ENCODE measurements around the gene ZBED2. TPM values are rescaled to one million over a fixed set of nuclear protein-coding genes. Genes with fewer than 3 reads are reported as not detected.
"Not testable (repeated sequence)": the region's sequence is repeated elsewhere in the genome, so short reads cannot be mapped to it uniquely, and the experiment has no call there.

Gene ZBED2
- 100 to 1,000 TPM; 122 to 123 TPM for total RNA-seq

DNA sequence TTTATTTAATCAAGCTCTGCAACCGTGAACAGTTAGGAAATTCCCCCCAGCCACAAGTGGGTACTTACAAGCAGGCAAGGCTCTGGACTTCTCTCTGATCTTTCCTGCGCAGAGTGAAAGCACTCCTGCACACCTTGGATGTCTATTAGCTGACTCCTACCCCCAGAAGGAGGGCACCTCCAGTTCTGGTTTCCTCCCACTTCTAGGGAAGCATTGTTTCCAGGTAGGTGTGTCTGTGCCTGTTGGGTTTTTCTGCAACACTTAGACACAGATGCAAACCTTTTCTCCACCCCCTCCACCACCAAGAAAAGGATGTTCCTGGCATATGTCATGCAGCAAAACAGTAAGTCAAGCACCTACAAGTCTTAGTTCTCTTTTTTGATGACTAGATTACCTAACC is at the start of gene ZBED2:
TSS of gene ZBED2 (minus strand) at position 115 of the 400 bp plus-strand sequence. CDS start 1,145 bp downstream, outside the sequence.
- Mint-ChIP-seq H3K36me3 (peaks cover 83% of the 10 kb centered on the region), H3K27ac (peak within 1 kb of the TSS; percentile 93), H3K4me1 (peaks cover 59% of the 10 kb centered on the region), H3K4me3 (peak within 1 kb of the TSS; percentile 89), H3K9me3 (peaks cover 3% of the 10 kb centered on the region), H3K27me3 (no peaks in the 10 kb centered on the region)
- no peak for DNase-seq

GRCh38 chr3:111639316-111639715 is 44.2 kb upstream of the ZBED2 start:
- no peak for DNase-seq
- Mint-ChIP-seq H3K36me3 (peaks cover 77% of the 10 kb centered on the region), H3K27ac (no peak overlapping the region), H3K4me1 (peaks cover 1% of the 10 kb centered on the region), H3K4me3 (no peak overlapping the region), H3K27me3 (no peaks in the 10 kb centered on the region), H3K9me3 (peaks cover 33% of the 10 kb centered on the region)

GRCh38 chr3:111636366-111636885 is 41.3 kb upstream of the ZBED2 start:
- no peak overlapping the region for H3K27ac Mint-ChIP-seq
- no peak for DNase-seq
- peaks cover 1% of the 10 kb centered on the region for H3K4me1 Mint-ChIP-seq
- H3K36me3 Mint-ChIP-seq: peaks cover 75% of the 10 kb centered on the region
- H3K4me3 Mint-ChIP-seq: no peak overlapping the region
- H3K9me3 Mint-ChIP-seq: peaks cover 15% of the 10 kb centered on the region
- H3K27me3 Mint-ChIP-seq: no peaks in the 10 kb centered on the region

GRCh38 chr3:111635403-111635802 is 40.3 kb upstream of the ZBED2 start:
- Mint-ChIP-seq H3K36me3 (peaks cover 68% of the 10 kb centered on the region), H3K4me3 (no peak overlapping the region), H3K27me3 (no peaks in the 10 kb centered on the region), H3K27ac (no peak overlapping the region), H3K9me3 (peaks cover 17% of the 10 kb centered on the region), H3K4me1 (peaks cover 5% of the 10 kb centered on the region)
- no peak for DNase-seq

DNA sequence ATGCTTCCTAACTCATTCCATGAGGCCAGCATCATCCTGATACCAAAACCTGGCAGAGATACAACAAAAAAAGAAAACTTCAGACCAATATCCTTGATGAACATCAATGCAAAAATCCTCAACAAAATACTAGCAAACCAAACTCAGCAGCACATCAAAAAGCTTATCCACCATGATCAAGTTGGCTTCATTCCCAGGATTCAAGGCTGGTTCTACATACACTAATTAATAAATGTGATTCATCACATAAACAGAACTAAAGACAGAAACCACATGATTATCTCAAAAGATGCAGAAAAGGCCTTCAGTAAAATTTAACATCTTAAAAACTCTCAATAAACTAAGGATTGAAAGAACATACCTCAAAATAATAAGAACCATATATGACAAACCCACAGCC is 35.5 kb upstream of the ZBED2 start:
- not testable (repeated sequence) for DNase-seq, H3K27ac Mint-ChIP-seq, H3K4me3 Mint-ChIP-seq, H3K4me1 Mint-ChIP-seq, H3K27me3 Mint-ChIP-seq
- Mint-ChIP-seq H3K9me3 (peaks cover 34% of the 10 kb centered on the region), H3K36me3 (peaks cover 66% of the 10 kb centered on the region)

- H3K27ac Mint-ChIP-seq, H3K4me3 Mint-ChIP-seq, H3K27me3 Mint-ChIP-seq, DNase-seq: not testable (repeated sequence)
- Mint-ChIP-seq H3K4me1 (peaks cover 15% of the 10 kb centered on the region), H3K9me3 (peaks cover 34% of the 10 kb centered on the region), H3K36me3 (peaks cover 66% of the 10 kb centered on the region)
Observed at GRCh38 chr3:111629018-111629417, 33.9 kb upstream of the ZBED2 start.

DNA sequence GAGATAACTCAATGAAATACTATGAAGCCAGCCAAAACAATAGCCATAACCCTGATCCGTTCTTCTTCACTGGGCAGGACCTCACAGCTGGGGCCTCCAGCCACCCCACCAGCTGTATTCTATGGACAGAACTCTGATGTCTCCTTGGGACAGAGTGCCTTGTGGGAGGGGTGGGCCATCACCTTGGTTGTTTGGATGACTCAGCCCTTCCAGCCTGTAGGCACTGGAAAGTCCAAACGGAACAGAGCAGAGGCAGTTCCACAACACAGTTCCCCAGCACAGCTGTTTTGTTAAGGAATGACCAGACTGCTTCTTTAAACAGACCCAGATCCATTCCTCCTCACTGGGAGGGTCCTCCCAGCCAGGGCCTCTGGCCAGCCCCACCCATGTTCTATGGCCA is 31.9 kb upstream of the ZBED2 start:
- Mint-ChIP-seq H3K9me3 (peaks cover 34% of the 10 kb centered on the region), H3K4me3 (no peak overlapping the region), H3K27ac (peak overlapping the region; percentile 4), H3K36me3 (peaks cover 53% of the 10 kb centered on the region), H3K27me3 (no peaks in the 10 kb centered on the region), H3K4me1 (peaks cover 18% of the 10 kb centered on the region)
- DNase-seq: no peak

DNA sequence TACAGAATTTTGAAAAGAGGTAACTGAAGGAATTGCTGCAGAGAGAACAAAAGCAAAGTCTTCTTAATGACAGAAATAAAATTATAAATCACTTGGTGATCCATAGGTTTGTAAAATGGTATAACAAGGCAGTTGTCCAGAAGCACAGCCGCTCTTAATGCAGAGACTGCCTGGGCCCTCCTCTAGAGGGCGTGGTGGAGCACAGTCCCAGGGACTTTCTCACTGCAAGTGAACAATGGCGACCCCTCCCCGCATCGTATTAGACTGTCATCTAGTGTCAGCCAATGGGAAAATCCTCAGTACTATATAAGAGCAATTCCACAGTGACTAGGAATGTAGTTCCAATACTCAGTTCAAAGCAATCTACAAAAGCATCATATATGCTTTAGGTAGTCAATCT is 26.4 kb upstream of the ZBED2 start:
- no peaks in the 10 kb centered on the region for H3K27me3 Mint-ChIP-seq
- H3K36me3 Mint-ChIP-seq: peaks cover 28% of the 10 kb centered on the region
- peak; percentile 41 for DNase-seq
- peaks cover 49% of the 10 kb centered on the region for H3K4me1 Mint-ChIP-seq
- no peak overlapping the region for H3K4me3 Mint-ChIP-seq
- H3K9me3 Mint-ChIP-seq: peaks cover 2% of the 10 kb centered on the region
- H3K27ac Mint-ChIP-seq: no peak overlapping the region

DNA sequence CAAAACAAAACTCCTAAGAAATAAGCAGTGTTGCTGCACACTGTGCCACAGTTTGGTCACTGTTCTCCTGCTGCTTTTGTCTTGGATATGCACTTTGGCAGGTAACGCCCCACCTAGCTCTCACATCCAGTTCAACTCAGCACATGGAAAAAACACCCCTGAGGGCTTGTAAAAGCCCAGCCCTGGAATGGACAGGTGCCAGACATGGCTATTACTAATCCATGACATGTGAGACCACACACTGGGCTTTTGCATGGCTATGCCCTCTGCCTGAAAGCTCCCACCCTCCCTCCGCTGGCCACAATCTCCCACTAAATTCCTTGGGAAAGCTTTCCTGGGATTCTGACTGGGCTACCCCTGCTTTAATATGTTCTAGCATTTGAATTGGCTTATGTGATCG is 24.7 kb upstream of the ZBED2 start:
- Mint-ChIP-seq H3K4me3 (no peak overlapping the region), H3K4me1 (peaks cover 65% of the 10 kb centered on the region), H3K27me3 (no peaks in the 10 kb centered on the region), H3K36me3 (peaks cover 34% of the 10 kb centered on the region), H3K9me3 (peaks cover 8% of the 10 kb centered on the region), H3K27ac (no peak overlapping the region)
- no peak for DNase-seq

- DNase-seq: no peak
- H3K27me3 Mint-ChIP-seq: no peaks in the 10 kb centered on the region
- H3K4me1 Mint-ChIP-seq: peaks cover 69% of the 10 kb centered on the region
- H3K9me3 Mint-ChIP-seq: peaks cover 9% of the 10 kb centered on the region
- H3K27ac Mint-ChIP-seq: peak overlapping the region; percentile 98
- H3K4me3 Mint-ChIP-seq: no peak overlapping the region
- H3K36me3 Mint-ChIP-seq: peaks cover 40% of the 10 kb centered on the region
Observed at GRCh38 chr3:111618945-111619344, 23.8 kb upstream of the ZBED2 start.

DNA sequence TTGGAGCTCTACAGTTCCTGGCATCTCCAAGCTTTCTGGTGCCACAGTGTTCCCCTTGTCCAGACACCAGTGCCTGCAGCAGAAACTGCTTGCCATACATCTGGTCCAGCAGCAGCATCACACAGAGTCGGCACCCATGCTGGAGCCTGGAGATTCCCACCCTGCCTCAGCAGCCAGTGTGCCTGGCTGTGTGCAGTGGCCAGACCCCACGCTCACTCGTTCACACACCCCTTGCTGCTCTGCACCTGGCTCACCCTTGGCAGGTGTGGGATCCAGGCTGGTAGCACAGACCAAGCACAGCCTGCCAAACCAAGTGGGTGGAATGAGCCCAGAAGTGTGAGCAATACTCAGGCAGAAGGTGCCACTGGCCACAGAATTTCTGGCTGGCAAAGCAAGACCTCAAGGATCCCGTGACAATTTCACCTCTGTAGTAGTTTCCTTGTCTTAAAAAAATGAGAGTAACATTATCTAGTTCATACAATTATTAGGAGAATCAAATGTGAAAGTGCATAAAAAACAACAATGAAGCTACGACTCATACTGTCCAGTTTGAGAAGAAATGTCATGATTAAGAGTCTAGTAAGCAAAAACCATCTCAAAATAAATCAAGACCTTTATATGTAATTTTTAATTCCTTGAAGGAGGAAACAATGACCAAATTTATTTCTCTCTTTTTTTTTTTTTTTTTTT is 22.9 kb upstream of the ZBED2 start:
- DNase-seq: no peak
- Mint-ChIP-seq H3K27ac (peak overlapping the region; percentile 98), H3K9me3 (peaks cover 9% of the 10 kb centered on the region), H3K27me3 (no peaks in the 10 kb centered on the region), H3K4me1 (peaks cover 77% of the 10 kb centered on the region), H3K36me3 (peaks cover 48% of the 10 kb centered on the region), H3K4me3 (peak overlapping the region; percentile 18)

- Mint-ChIP-seq H3K27ac (peak overlapping the region; percentile 98), H3K4me3 (no peak overlapping the region), H3K4me1 (peaks cover 82% of the 10 kb centered on the region), H3K36me3 (peaks cover 55% of the 10 kb centered on the region), H3K9me3 (peaks cover 9% of the 10 kb centered on the region), H3K27me3 (no peaks in the 10 kb centered on the region)
- DNase-seq: no peak
Observed at GRCh38 chr3:111617406-111617805, 22.3 kb upstream of the ZBED2 start.

DNA sequence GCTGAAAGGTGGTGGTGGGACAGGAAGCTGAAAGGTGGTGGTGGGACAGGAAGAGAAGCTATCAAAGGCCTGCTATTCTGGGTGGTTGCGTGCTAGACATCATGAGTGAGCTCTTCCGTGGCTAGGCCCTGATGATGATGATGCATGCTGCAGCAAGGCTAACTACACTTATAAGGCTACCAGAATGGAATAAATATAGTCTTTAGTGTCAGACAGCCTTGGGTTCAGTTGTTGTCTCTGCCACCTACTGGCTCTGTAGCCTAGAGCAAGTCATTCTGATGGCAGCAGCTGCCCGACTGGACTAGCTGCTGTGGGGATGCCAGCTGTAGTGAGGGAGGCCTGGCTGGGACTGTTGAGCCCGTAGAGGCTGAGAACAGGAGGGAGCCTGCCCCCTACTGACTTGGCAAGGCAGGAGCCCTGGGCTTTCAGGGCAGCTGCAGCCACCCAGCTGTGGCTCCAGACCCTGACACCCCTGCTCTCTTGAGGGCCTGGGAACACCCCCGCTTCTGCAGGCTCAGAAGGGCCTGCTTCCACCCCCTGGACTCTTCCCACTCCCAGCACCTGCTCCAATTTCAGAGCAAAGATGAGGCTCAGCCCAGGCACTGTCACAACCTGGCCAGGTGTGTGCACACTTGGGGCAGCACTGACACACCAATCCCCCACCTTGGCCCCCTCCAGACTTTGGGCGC is 21.4 kb upstream of the ZBED2 start:
- H3K9me3 Mint-ChIP-seq: peaks cover 9% of the 10 kb centered on the region
- peak overlapping the region; percentile 6 for H3K4me3 Mint-ChIP-seq
- no peaks in the 10 kb centered on the region for H3K27me3 Mint-ChIP-seq
- peaks cover 63% of the 10 kb centered on the region for H3K36me3 Mint-ChIP-seq
- peak; percentile 63 for DNase-seq
- peaks cover 85% of the 10 kb centered on the region for H3K4me1 Mint-ChIP-seq
- H3K27ac Mint-ChIP-seq: peak overlapping the region; percentile 98

DNA sequence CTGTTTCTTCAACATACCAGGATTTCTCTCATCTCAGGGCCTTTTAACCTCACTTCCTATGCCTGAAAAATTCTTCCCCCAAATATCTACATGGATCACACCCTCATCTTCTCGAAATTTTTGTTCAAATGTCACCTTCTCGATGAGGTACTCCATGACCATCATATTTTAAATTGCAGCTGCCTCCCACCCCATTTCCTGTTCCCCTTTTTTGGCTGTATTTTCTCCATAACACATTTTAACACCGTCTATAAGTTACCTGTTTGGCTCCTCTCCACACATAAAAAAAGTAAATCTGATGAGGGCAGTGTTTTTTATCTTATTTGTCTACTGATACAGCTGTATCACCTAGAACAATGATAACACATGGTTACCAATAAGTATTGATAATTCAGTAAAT is 20.7 kb upstream of the ZBED2 start:
- peaks cover 91% of the 10 kb centered on the region for H3K4me1 Mint-ChIP-seq
- H3K9me3 Mint-ChIP-seq: peaks cover 9% of the 10 kb centered on the region
- DNase-seq: no peak
- peaks cover 70% of the 10 kb centered on the region for H3K36me3 Mint-ChIP-seq
- H3K4me3 Mint-ChIP-seq: peak overlapping the region; percentile 47
- H3K27me3 Mint-ChIP-seq: no peaks in the 10 kb centered on the region
- H3K27ac Mint-ChIP-seq: peak overlapping the region; percentile 98

GRCh38 chr3:111613294-111613693 is 18.1 kb upstream of the ZBED2 start:
- Mint-ChIP-seq H3K27ac (peak overlapping the region; percentile 98), H3K27me3 (no peaks in the 10 kb centered on the region), H3K4me3 (peak overlapping the region; percentile 63), H3K9me3 (peaks cover 13% of the 10 kb centered on the region), H3K4me1 (peaks cover 95% of the 10 kb centered on the region), H3K36me3 (peaks cover 90% of the 10 kb centered on the region)
- DNase-seq: no peak

Measured in activated naive CD8-positive, alpha-beta T cell treated with anti-CD3 and anti-CD28 coated beads for 36 hours (primary cell).